H1 (cell line): ENCODE measurements around the gene ADORA1. TPM values are rescaled to one million over a fixed set of nuclear protein-coding genes. Genes with fewer than 3 reads are reported as not detected.

ENCODE experiments used
- ATF2 ChIP-seq: IDR thresholded peaks from 2 replicates; pipeline ENCODE4 v1.6.1; 2012; ENCODE audit warnings: low read length, inconsistent platforms
- CREB1 ChIP-seq: IDR thresholded peaks from 2 replicates; pipeline ENCODE4 v1.6.1; 2012; ENCODE audit warnings: inconsistent platforms
- RXRA ChIP-seq: IDR thresholded peaks from 2 replicates; pipeline ENCODE4 v1.6.1; 2011; ENCODE audit warnings: low read depth, mild to moderate bottlenecking, low read length, moderate library complexity; ENCODE audit not compliant: insufficient read depth
- polyA plus RNA-seq, 7 experiments: library from polyadenylated mRNA; depleted of rRNA in 3 of 7; stranded (reverse) in 5 of 7; unstranded in 2 of 7; fragments of >200 nt in 5 of 7; fragments of 200-250 nt in 2 of 7; gene quantifications; 1 replicate in 5 of 7; 2 replicates in 1 of 7; 4 replicates in 1 of 7; pipeline versions ENCODE4 v1.2.1 to v1.2.3, GENCODE V29; 2011 to 2013; ENCODE audit warnings: missing spikeins in 2 of 7, mixed read lengths in 2 of 7
- total RNA-seq: library from RNA; stranded (reverse); fragmentation: NEBNext Ultra II Directional; extraction: Animal tissue kit (Norgen Biotek cat#: 25700); gene quantifications from 2 replicates; pipeline ENCODE4 v1.2.1, GENCODE V29; 2021
- TF ChIP-seq, protein P1 (sequence below): IDR thresholded peaks from 2 replicates; pipeline ENCODE4 v1.6.1; 2012; ENCODE audit warnings: inconsistent platforms

Gene ADORA1
- total and polyA plus RNA-seq, 2 of the 8 experiments (the other 6 are each of a cell fraction or from before 2014, with no cell fraction given): 3.3 to 6.7 TPM

DNA sequence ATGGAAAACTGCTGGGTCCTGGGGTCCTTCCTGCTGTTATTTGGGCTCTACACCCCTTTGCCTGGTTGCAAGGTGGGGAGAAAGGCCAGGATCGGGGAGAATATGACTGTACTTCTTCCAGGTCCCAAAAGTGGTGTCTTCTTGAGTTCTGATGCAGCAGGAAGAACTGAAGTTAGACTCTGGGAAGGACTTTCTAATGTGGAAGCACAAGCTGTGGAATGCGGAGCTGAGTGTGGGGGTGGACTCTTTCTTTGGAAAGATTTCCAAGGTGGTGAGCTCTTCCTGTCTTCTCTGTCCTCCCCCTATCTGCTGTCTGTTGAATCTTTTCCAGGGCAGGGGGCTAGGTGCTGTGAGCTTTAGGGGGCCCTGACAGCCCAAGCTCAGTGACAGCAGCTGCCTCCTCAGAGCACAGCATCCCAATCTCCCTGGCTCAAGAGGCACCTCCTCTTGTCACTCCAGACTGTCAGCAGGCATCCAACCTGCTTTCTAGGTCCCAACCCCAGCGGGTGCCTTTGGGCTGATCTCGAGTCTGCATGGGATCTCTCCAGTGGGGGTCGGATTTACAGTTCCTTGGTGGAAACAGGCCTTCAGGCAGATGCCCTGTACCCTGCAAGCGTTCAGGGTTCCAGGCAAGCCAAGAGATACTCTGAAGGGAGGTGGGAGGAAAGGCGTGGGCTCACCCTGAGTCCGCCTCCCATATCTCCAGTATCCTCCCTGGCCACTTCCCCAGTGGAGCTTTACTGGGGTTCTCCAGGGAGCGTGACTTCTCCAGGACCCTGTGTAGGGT lies 23.2 kb downstream of the ADORA1 start (continued):
- TF ChIP-seq, protein P1, sequence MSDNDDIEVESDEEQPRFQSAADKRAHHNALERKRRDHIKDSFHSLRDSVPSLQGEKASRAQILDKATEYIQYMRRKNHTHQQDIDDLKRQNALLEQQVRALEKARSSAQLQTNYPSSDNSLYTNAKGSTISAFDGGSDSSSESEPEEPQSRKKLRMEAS: no peak
- 0 out of 2 replicates have a peak, but pooled peaks have one; percentile 3 for TF ChIP-seq ATF2
- no peak for TF ChIP-seq CREB1
- TF ChIP-seq RXRA: no peak
